GM08714 (cell line): ENCODE data around the gene ZNF516.

Experiments used
- H3K4me3 ChIP-seq: fragments of 200-500 bp; sonication (Bioruptor generic); 2 replicates; pipeline ENCODE4 v1.5.1; 2014; ENCODE audit warnings: mild to moderate bottlenecking, low read length, inconsistent platforms
- ZNF274 ChIP-seq: IDR thresholded peaks from 2 replicates; pipeline ENCODE4 v1.6.1; 2012; ENCODE audit warnings: mild to moderate bottlenecking, low read depth, low read length

ZNF516 gene

DNA sequence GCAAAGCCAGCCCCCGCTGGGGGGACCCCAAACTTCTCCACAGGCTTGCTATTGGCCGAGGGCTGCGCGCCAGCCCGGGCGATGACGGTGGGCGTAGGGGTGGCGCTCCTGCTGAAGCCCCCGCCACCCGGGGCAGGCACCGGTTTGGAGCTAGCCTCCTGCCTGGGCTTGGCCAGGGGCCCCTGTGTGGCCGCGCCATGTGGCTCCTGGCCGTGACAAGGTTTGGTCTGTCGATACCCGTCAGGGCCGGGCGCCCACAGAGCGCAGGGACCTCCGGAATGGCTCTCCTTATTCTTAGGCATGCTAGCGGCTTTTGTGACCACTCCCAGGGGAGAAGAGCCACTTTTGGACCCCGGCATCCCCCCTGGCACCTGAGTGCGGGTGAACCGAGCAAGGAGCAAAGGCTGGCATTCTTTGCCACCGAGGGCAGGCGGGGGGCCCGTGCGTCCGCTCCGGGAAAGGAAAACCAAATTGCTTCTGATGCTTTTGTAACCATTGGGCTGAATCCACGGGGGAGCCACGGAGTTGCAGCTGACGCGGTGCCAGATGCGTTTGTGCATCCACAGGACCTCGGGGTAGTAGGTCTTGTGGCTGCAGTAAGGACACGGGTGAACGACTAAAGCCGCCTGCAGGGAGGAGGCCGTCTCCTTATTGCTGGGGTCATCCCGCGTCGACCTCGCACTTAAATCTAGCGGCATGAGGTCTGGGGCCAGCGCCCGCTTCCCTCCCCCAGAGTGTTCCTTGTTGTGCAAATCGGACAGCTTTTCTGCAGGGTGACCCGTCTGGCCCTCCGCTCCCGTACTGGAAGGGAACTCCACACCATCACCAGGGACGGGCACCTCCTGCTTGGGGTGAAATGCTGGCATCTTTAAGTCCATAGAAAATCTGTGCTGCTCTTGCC is 115.6 kb downstream of the ZNF516 start:
- no peak for TF ChIP-seq ZNF274
- H3K4me3 ChIP-seq, result no peak overlapping the region

DNA sequence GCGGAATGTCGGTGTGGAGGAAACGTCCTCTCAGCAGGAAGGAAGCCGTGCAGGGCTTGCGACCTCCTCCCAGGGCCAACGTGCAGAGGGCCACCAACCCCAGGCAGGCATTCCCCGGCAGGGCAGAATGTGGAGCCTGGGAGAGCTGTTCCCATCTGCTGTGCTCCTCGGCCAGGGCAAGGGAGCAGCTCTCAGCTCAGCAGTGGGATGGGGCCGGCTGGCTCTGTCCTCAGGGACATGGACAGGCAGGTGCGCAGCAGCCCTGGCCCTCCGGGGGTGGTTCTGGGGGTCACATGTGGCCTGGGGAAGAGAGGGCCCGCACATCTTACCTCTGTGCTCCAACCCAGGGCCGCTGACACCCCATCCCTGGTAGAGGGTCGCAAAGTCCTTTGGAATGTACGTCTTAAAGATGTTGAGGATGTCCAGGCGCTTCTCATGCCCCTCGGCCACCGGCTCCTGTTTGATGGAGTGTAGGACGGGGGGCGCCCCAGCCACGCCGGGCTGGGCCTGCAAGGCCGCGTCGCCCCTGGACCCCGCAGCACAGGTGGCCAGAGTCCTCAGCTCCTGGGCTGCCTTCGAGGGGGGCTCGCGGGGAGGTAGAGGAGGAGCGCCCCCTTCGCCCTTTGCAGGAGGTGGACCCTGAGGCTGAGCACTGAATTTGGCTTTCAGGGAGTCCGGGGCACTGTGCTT is 116.4 kb downstream of the ZNF516 start:
- no peak overlapping the region for H3K4me3 ChIP-seq
- no peak for TF ChIP-seq ZNF274

DNA sequence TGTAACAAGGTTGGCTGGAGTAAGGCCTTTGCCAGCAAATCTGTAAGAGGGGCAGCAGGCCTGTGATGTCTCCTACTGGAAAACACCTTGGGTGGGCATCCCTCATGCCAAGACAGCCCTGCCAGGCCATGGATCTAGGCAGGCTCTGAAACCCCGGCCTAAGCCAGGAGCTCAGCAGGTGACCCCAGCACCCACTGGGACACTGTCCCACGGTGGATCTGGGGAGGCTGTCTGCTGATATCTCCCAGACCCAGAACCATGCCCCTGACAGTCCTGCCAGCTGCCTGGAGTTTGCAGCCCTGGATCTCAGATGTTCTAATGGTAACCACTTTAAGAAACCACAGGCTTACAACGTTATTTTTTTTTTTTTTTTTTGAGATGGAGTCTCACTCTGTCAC is 117.7 kb downstream of the ZNF516 start:
- no peak for TF ChIP-seq ZNF274
- H3K4me3 ChIP-seq, result no peak overlapping the region

DNA sequence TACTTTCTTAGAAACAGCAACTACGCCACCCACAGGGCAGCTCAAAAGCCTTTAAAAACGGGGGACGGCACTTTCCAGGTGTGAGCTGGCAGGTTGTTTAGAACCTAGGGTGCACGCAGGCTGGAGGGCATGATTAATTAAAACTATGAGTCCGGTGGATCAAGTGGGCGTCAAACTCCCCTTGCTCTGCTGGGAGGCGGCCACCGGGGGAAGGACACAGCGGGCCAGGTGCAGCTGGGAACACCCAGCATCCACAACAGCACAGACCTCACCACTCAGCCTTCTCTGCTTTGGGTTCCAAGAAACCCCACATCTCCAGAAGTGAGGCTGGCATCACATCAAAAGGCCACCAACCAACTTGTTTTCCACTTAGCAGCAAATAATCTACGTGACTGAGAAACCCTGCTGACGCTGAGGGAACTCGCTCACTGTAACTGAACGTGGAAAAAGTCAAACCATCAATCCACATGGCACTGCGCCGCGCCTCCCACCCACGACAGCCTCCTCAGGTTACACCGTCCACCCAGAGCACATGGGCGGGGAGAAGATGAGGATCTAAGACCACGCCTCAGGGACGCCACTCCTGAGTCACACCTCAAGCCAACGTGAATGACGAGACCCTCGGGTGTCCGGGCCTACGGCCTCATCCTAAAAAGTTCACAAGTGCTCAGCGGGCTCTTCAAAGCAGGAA is 118.2 kb downstream of the ZNF516 start:
- no peak overlapping the region for H3K4me3 ChIP-seq
- TF ChIP-seq ZNF274, result no peak

DNA sequence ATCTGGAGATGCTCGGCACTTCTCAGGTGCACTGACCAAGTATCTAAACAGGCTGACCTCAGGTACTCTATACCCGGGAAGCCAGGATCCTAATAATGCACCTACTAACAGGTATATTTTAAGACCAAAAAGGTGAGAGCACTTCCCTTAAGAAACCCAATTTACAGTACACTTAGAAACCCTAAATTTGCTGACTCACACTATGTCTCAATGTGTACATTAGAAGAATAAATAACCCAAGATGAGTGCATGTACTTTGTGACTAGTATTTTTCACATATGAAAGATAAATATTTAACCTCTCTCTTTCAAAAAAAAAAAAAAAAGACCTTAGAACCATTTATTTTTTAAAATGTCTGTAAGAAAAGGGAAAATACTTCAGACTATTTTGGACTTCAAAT is 118.8 kb downstream of the ZNF516 start:
- no peak overlapping the region for H3K4me3 ChIP-seq
- TF ChIP-seq ZNF274, result no peak

DNA sequence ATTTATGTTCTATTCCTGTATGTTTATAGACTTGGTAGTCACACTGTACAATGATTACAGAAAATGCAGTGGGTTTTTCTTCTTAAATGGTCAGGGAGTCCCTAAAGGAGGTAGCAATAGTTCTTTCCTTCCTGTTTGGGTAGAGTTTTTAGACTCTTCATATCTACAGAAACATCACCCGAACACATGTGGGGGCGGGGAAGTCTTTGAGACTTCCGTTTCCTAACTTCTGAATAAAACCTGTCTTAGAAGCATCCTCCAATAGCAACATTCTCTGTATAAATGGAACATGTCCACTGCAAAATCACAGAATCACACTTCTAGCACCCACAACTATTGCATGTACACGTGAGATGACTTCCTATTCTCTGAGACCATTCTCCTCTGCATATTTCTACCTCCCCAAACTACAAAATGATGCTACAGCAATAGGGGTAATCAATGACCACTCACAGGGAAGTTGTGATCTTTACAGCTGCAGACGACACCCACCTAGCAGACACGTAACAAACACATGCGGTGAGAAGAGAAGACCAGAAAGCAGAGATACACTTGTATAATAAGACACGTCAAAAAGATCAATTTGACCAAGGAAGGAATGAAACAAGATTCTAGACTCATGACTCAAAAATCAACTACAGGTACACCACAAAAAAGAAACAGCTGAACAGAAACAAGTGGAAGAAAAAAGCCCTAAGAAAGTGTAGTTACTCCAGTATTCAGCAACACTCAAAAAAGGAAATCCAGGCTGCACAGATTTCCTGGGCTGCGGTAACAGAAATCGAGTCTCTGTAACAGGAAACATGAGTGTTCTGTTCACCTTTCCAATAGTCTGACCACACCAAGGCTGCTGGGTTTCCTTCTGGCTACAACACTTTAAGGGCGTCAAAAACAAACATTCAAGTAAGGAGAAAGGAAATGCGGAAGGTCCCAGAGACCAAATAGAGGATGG is 120.4 kb downstream of the ZNF516 start:
- H3K4me3 ChIP-seq, result no peak overlapping the region
- TF ChIP-seq ZNF274, result no peak

DNA sequence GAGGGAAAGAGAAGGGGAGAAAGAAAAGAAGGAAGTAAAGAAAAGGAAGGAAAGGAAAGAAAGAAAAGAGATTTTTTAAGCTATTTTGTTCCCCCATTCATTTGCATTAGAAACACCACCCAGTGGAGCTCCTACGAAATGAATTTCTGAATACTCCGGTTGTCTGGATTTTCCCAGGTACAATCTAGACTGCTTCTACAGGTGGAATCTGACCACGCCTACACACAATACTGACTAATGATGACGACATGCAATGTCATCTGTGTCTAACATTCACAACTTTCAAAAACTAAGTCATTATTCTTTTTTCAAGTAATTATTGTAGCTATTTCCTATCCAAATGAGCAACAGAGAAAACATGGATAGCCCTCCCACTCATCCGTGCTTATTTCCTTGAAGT is 121.7 kb downstream of the ZNF516 start:
- H3K4me3 ChIP-seq, result no peak overlapping the region
- TF ChIP-seq ZNF274, result no peak

DNA sequence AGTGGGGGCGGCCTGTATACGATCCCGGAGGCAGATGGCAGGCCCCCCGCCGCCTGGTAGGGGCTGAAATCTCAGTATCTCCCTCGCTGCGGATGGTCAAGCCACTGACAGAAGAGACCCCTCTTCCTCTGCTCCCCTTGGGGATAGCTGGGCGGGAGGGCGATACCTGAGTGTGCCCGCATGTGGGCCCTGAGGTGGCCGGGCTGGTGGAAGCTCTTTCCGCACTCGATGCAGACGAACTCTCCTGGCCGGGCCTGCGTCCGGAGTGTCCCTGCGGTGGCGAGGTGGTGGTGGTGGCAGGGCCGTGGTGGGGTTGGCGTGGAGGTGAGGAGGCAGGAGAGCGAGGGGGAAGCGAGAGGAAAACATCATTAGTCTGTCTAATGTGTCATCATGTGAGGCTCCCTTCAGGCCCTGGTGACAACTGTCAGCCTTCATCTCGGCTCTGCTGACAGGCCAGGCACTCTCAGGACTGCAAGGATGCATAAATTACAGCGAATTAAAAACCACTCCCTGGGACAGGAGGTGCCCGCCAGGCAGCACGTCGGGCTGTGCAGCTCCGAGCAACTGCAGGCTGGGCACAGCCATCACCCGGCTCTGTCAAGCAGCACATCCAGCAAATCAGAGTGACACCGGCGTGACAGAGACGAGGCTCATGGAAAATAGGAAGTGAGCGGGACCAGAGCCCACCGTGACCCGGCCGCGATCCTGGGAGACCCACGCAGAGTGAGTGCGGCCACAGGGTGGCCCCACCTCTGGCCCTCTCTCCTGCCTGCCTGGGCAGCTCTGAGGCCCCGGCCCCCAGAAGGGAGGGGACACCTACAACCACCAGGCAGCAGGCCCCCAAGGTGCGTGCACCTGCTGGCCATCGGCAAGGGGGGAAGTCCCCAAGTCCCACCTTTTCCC is 123.5 kb downstream of the ZNF516 start:
- no peak overlapping the region for H3K4me3 ChIP-seq
- TF ChIP-seq ZNF274, result no peak

DNA sequence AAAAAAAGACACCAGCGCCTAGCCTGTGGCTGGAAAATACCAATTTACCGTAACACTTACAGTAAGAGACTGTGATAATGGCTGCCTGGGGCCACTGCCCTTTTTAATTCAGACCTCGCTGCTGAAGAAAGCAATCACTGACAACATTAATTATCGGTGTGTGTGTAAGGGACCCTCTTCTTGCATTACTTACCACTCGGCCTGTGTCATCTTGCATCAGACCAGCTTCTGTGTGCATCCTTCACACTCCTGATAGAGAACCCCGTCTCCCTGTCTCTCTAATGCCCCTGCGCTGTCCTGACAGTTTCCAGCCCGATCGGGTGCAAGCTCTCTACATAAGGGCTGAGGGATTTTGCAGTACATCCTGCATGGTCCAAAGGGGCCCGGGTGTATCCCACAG is 124.4 kb downstream of the ZNF516 start:
- H3K4me3 ChIP-seq, result no peak overlapping the region
- TF ChIP-seq ZNF274, result no peak

DNA sequence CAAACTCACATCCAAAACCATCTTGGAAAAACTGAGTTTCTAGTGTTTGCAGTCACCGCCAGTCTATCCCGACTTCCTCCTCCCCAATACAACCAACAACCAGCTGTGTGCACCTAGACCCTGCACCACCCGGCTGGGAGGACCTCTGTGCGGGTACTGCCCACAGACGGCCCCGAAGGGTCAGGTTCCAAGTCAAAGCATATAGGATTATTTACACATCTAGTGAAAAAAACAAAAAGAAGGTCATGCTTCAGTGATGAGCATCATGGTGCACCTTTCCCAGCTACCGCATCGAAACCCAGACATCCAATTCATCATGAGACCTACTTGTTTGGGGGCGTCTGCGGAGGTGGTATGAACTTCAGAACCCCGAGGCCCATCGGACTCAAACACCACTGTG is 124.8 kb downstream of the ZNF516 start:
- TF ChIP-seq ZNF274, result no peak
- H3K4me3 ChIP-seq, result no peak overlapping the region

DNA sequence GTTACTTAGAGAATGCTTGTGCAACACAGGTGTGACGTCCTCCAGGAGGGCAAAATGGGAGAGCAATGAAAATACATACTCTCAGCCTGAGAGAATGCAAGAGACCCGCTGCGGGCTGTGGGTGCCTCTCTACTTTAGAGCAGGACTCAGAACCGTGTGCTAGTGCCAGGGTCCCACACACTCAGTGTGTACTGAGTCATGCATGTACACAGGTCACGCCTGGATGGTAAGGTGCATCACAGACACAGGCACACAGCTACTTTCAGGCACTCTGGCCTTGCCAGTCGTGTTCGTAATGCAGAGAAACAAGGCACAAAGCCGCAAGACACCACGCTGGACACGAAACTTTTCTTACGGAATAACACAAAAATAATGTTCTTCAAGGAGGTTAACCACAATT is 125.3 kb downstream of the ZNF516 start:
- no peak for TF ChIP-seq ZNF274
- H3K4me3 ChIP-seq, result no peak overlapping the region

DNA sequence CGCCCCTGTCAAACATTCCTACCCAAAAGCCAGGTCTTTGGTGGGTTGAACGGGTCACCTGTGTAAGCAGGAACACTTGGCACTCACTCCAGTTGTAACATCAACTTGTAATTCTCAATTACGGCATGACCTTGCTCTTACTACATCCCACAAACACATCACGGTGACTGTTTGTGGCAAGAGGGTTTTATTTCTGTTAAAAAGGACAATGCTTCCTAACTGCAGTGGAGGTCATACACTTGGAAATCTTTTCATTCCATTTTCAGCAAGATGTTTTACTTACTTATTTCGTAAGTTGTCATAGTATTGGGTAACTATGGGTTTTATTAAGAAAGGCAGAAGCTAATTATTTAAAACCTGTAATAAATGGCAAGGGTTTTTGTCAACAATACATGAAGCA is 126.1 kb downstream of the ZNF516 start:
- no peak for TF ChIP-seq ZNF274
- no peak overlapping the region for H3K4me3 ChIP-seq

DNA sequence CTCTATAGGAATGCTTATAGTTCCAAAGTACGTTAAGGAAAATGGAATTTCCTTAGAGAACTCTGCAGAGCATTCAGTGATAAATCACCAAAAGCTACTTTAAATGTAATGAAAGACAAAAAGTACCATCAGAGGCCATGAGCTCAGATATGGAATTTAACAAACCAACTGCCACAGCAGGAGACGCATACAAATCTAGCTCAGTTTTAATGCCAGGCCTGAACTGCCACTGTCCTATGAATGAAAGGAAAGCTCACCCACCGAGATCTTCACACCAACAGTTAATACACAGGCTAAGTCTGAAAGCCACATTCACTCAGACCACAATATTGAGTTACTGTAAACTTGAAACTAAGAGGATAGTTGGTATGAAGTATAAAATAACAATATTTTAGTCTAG is 126.8 kb downstream of the ZNF516 start:
- no peak overlapping the region for H3K4me3 ChIP-seq
- no peak for TF ChIP-seq ZNF274
